Ascending aorta (tissue), 2 donors: ENCODE measurements around the gene USP15. TPM values are rescaled to one million over a fixed set of nuclear protein-coding genes. Genes with fewer than 3 reads are reported as not detected.

Experiments used
- DNase-seq, 2 donors: peaks; one replicate each; pipeline ENCODE4 v3.0.0-alpha.2; 2019; ENCODE audit warnings: low spot score in 2 of 2
- H3K27ac ChIP-seq, 2 donors: fragments of 200-600 bp; sonication (generic); one replicate each; pipeline ENCODE4 v1.5.1; 2016 to 2017; ENCODE audit warnings: mild to moderate bottlenecking in 1 of 2
- H3K27me3 ChIP-seq: fragments of 200-600 bp; sonication (generic); one replicate; pipeline ENCODE4 v1.5.1; 2017
- H3K36me3 ChIP-seq, 2 donors: fragments of 200-600 bp; sonication (generic); one replicate each; pipeline ENCODE4 v1.5.1; 2016
- H3K4me1 ChIP-seq, 2 donors: fragments of 200-600 bp; sonication (generic); one replicate each; pipeline ENCODE4 v1.5.1; 2016 to 2017; ENCODE audit warnings: mild to moderate bottlenecking in 1 of 2
- H3K4me3 ChIP-seq, 2 donors: fragments of 200-600 bp; sonication (generic); one replicate each; pipeline ENCODE4 v1.5.1; 2016 to 2017; ENCODE audit warnings: mild to moderate bottlenecking in 1 of 2
- H3K9me3 ChIP-seq, 2 donors: fragments of 200-600 bp; sonication (generic); one replicate each; pipeline ENCODE4 v1.5.1; 2016
- CTCF ChIP-seq, 3 experiments: fragments of 200-600 bp in 2 of 3; fragments of 450-650 bp in 1 of 3; sonication (generic) in 2 of 3; IDR thresholded peaks; one replicate each; pipeline ENCODE4 v1.5.1; 2016 to 2019; ENCODE audit warnings: antibody characterized with exemption in 3 of 3, mild to moderate bottlenecking in 1 of 3, moderate library complexity in 1 of 3
- intact Hi-C: fragments of 100-400 bp; cut with DNase I; formaldehyde crosslinking; loops from one replicate; pipeline ENCODE4 v1.15.1; 2023
- total RNA-seq: library from RNA; depleted of rRNA; stranded (reverse); fragments of >200 nt; gene quantifications from one replicate; pipeline ENCODE4 v1.1.0, GENCODE V29; 2016

USP15 gene
- total RNA-seq, 1 donor from 2014 or later: 48.2 TPM

DNA sequence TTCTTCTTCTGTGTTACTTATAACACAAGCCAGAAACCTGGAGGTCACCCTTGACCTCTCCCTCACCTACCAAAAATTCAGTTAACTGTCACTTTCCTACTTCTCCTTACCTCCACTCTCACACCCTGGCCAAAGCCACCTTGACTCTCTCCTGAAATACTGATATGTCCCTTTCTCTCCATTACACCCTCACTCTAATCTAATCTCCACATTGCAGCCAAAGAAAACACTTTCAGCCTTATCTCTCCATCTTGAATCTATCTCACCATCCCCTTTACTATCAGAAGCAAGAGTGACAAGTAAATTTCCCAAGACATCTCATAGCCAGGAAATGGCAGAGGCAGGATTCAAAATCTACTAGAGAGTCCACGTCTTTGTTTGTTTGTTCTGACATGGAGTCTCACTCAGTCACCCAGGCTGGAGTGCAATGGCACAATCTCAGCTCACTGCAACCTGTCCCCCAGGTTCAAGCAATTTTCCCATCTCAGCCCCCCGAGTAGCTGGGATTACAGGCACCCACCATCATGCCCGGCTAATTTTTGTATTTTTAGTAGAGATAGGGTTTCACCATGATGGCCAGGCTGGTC is 28.0 kb upstream of the USP15 start:
- DNase-seq: no peak
- Histone ChIP-seq H3K4me1 (no peaks in the 10 kb centered on the region), H3K27ac (no peak overlapping the region), H3K4me3 (no peak overlapping the region), H3K9me3 (peaks cover 0 to 3% of the 10 kb centered on the region in 2 donors), H3K27me3 (no peaks in the 10 kb centered on the region), H3K36me3 (no peaks in the 10 kb centered on the region)
- no peak for TF ChIP-seq CTCF (IDR thresholded peaks at IDR 0.05)
- intact Hi-C loops: no loop called here

- no peak for TF ChIP-seq CTCF (IDR thresholded peaks at IDR 0.05)
- Histone ChIP-seq H3K4me3 (no peak overlapping the region), H3K36me3 (no peaks in the 10 kb centered on the region), H3K9me3 (peaks cover 0 to 9% of the 10 kb centered on the region in 2 donors), H3K4me1 (no peaks in the 10 kb centered on the region), H3K27me3 (no peaks in the 10 kb centered on the region), H3K27ac (no peak overlapping the region)
- no peak for DNase-seq
- intact Hi-C loops: no loop called here
These were observed 26.4 kb upstream of the USP15 start for GRCh38 chr12:62233805-62234204.

DNA sequence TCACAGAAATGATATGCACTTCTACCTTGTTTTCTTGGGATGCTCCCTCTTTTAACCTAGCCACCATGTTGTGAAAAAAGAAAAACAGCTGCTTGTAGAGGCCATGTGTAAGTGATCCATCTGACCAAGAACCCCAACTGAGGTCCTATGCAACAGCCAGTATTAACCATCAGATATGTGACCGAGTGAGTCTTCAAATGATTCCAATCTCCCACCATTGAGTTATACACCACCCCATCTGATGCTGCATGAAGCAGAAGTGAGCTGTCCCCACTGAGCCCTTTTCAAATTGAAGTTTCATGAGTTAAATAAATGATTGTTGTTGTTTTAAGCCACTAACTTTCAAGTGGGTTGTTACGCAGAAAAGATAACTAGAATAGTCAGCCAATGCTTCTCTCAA is 20.6 kb upstream of the USP15 start:
- H3K27ac ChIP-seq: no peak overlapping the region
- DNase-seq: no peak
- peaks cover 0 to 9% of the 10 kb centered on the region in 2 donors for H3K9me3 ChIP-seq
- no peak for TF ChIP-seq CTCF (IDR thresholded peaks at IDR 0.05)
- no peak overlapping the region for H3K4me3 ChIP-seq
- H3K27me3 ChIP-seq: no peaks in the 10 kb centered on the region
- no peaks in the 10 kb centered on the region for H3K36me3 ChIP-seq
- no peaks in the 10 kb centered on the region for H3K4me1 ChIP-seq
- intact Hi-C loops: no loop called here

DNA sequence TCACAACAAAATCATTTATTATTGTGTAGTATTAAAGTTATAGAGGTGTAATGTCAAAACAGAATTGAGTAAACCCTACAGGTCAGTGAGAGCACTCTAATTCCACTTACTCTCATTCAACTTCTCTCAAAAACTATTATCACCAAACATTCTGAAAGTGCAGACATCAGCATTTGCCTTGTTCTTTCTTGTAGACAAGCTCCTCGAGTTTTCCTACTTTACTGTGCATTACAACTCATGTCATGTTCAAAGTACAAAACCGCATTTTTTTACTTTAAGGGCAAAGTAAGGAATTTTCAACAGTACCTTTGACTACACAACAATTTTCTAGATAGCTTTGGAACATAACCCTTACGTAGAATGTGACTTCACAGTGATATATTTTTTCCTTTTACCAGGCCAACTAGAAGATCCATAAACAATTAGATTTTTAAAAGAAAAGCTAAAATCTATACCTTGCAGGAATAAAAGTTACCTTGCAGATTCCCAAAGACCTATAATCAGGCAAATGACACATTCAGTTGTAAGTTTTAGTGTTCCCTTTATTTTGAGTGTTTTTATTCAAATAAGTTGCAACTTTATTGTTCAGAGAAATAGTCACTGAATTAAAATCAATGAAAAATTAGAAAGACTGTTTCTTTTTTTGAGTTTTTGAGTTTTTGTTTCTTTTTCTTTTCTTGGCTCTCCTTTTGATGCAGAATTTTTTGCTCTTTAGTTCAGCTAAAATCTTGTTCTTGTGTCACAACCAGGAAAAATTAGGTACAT is 12.7 kb upstream of the USP15 start:
- DNase-seq: no peak
- H3K36me3 ChIP-seq: no peaks in the 10 kb centered on the region
- intact Hi-C loops: no loop called here
- no peaks in the 10 kb centered on the region for H3K9me3 ChIP-seq
- H3K4me3 ChIP-seq: no peak overlapping the region
- peaks cover 0 to 3% of the 10 kb centered on the region in 2 donors for H3K4me1 ChIP-seq
- TF ChIP-seq CTCF (IDR thresholded peaks at IDR 0.05): no peak
- H3K27ac ChIP-seq: no peak overlapping the region
- H3K27me3 ChIP-seq: no peaks in the 10 kb centered on the region

GRCh38 chr12:62248873-62249272 is 11.3 kb upstream of the USP15 start:
- Histone ChIP-seq H3K4me1 (peaks cover 0 to 3% of the 10 kb centered on the region in 2 donors), H3K27me3 (no peaks in the 10 kb centered on the region), H3K27ac (no peak overlapping the region), H3K4me3 (no peak overlapping the region), H3K36me3 (no peaks in the 10 kb centered on the region), H3K9me3 (no peaks in the 10 kb centered on the region)
- TF ChIP-seq CTCF (IDR thresholded peaks at IDR 0.05): no peak
- DNase-seq: no peak
- intact Hi-C loops: no loop called here
